Spinal cord (tissue), 10 donors: ENCODE data around the gene PDS5A. TPM values are rescaled to one million over a fixed set of nuclear protein-coding genes. Genes with fewer than 3 reads are reported as not detected.
"Not testable (repeated sequence)": the region's sequence is repeated elsewhere in the genome, so short reads cannot be mapped to it uniquely, and the experiment has no call there.

Experiments
- DNase-seq, 6 donors: peaks; one replicate each; pipeline versions ENCODE4 v3.0.0 to v3.0.0-alpha.2; 2013 to 2015; ENCODE audit warnings: low spot score in 6 of 6, low read depth in 4 of 6
- H3K27ac ChIP-seq: one replicate; pipeline ENCODE4 v1.5.1; 2013; ENCODE audit warnings: low read depth, low read length, control low read depth
- H3K27me3 ChIP-seq: one replicate; pipeline ENCODE4 v1.6.1; 2013; ENCODE audit warnings: low read length; ENCODE audit not compliant: control insufficient read depth, insufficient read depth
- H3K36me3 ChIP-seq: one replicate; pipeline ENCODE4 v1.6.1; 2013; ENCODE audit warnings: low read length; ENCODE audit not compliant: control insufficient read depth, insufficient read depth
- H3K4me1 ChIP-seq: one replicate; pipeline ENCODE4 v1.6.1; 2013; ENCODE audit warnings: low read length; ENCODE audit not compliant: control insufficient read depth, insufficient read depth
- H3K4me3 ChIP-seq: one replicate; pipeline ENCODE4 v1.5.1; 2013; ENCODE audit warnings: low read depth, low read length, control low read depth
- H3K9me3 ChIP-seq: one replicate; pipeline ENCODE4 v1.6.1; 2013; ENCODE audit warnings: low read length; ENCODE audit not compliant: control insufficient read depth, insufficient read depth
- WGBS: methylation state at CpG from one replicate; pipeline ENCODE4 v1.1.5; 2013; ENCODE audit warnings: missing lambda C conversion rate; ENCODE audit not compliant: insufficient coverage; 5-methylcytosine and 5-hydroxymethylcytosine counted together
- polyA plus RNA-seq, 2 donors: library from polyadenylated mRNA; unstranded; fragments of 120-200 nt; gene quantifications; one replicate each; pipeline ENCODE4 v1.2.1, GENCODE V29; 2013; ENCODE audit not compliant: insufficient read length in 2 of 2
- total RNA-seq, 2 donors: library from RNA; depleted of rRNA in 1 of 2; stranded (reverse); fragments of 120-200 nt in 1 of 2; fragments of >200 nt in 1 of 2; gene quantifications; one replicate each; pipeline versions ENCODE4 v1.2.3 to v1.2.4, GENCODE V29; 2013 to 2014
- donor health status: healthy.

The PDS5A gene
- total and polyA plus RNA-seq, 4 donors, result 34.8 to 94.5 (median 43.7) TPM

DNA sequence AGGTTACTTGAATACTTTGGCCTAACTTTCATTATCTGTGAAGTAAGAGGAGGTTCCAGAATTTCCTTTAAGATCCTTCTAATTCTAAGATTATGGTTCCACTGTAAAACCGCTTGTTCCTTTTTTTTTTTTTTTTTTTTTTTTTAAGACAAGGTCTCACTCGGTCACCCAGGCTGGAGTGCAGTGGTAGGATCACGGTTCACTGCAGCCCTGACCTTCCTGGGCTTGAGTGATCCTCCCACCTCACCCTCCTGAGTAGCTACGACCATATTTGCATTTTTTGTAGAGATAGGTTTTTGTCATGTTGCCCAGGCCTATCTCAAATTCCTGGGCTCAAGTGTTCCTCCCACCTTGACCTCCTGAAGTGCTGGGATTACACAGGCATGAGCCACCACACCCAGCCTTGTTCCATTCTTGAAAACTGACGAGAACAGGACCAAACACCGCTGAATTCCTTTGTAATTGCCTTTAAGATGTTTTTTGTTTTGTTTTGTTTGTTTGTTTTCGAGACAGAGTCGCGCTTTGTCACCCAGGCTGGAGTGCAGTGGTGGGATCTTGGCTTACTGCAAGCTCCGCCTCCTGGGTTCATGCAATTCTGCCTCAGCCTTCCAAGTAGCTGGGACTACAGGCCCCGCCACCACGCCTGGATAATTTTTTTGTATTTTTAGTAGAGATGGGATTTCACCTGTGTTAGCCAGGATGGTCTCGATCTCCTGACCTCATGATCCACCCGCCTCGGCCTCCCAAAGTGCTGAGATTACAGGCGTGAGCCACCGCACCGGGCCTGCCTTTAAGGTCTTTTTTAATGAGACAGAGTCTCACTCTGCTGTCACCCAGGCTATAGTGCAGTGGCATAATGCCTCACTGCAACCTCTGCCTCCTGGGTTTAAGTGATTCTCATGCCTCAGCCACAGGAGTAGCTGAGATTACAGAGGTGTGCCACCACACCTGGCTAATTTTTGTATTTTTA is 6.8 kb downstream of the PDS5A start:
- Histone ChIP-seq H3K9me3 (no peaks in the 10 kb centered on the region), H3K27ac (no peak overlapping the region), H3K27me3 (no peaks in the 10 kb centered on the region), H3K4me3 (no peak overlapping the region), H3K36me3 (peaks cover 18% of the 10 kb centered on the region), H3K4me1 (no peaks in the 10 kb centered on the region)
- WGBS, result 95% methylated on average over 13 of the region's 18 CpGs
- no peak for DNase-seq

DNA sequence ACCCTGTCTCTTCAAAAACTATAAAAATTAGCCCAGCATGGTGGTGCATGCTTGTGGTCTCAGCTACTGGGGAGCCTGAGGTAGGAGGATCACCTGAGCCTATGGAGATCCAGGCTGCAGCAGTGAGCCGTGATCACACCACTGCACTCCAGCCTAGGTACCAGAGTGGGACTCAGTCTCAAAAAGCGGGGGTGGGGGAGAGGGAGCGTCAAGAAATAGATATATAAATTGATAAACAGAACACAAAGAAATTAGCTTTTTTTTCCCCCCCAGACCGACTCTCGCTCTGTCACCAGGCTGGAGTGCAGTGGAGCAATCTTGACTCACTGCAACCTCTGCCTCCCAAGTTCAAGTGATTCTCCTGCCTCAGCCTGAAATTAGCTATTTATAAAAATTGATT is 14.1 kb downstream of the PDS5A start:
- H3K27me3 ChIP-seq, result no peaks in the 10 kb centered on the region
- 83% methylated on average over 1 of the region's 5 CpGs for WGBS
- no peaks in the 10 kb centered on the region for H3K9me3 ChIP-seq
- H3K27ac ChIP-seq, result no peak overlapping the region
- peaks cover 7% of the 10 kb centered on the region for H3K4me1 ChIP-seq
- peaks cover 6% of the 10 kb centered on the region for H3K36me3 ChIP-seq
- no peak overlapping the region for H3K4me3 ChIP-seq
- DNase-seq, result no peak

DNA sequence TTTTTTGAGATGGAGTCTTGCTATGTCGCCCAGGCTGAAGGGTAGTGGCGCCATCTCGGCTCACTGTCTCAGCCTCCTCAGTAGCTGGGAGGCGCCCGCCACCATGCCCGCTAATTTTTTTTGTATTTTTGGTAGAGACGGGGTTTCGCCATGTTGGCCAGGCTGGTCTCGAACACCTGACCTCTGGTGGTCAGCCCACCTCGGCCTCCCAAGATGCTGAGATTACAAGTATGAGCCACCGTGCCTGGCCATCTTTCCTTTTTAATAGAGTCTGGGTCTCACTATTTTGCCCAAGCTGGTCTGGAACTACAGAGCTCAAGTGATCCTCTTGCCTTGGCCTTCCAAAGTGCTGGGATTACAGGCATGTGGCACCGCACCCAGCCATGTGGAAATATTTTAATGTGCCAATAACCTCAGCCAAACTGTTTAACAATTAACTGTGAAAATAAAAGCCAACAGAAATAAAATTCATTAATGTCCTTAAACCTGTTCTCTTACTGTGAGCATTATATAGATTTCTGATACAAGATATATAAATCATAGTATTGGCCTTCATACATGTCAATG is 16.3 kb downstream of the PDS5A start:
- 97% methylated on average over 11 of the region's 12 CpGs for WGBS
- no peaks in the 10 kb centered on the region for H3K9me3 ChIP-seq
- H3K27ac ChIP-seq, result no peak overlapping the region
- H3K36me3 ChIP-seq, result peaks cover 6% of the 10 kb centered on the region
- no peak for DNase-seq
- peaks cover 7% of the 10 kb centered on the region for H3K4me1 ChIP-seq
- no peaks in the 10 kb centered on the region for H3K27me3 ChIP-seq
- no peak overlapping the region for H3K4me3 ChIP-seq

DNA sequence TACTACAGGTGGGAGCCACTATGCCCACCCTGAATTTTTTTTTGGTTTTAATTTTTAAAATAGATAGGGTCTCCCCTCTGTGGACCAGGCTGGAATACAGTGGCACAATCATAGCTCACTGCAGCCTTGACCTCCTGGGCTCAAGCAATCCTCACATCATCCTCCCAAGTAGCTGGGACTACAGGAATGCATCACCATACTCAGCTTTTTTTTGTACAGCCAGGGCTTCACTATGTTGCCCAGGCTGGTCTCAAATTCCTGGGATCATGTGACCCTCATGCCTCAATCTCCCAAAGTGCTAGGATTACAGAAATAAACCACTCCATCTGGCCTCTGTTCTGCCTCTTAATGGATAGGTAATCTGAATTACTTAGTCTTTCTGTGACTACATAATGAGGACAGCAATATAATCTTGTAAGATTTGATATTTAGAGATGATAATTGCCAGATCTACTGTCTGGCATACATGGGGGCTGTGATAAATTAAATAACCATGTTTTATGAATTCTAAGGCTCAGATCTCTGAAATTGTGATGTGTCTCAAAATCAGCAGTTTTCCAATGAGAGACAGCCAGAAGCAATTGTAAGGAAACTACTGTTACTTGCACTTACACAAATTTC is 26.7 kb downstream of the PDS5A start:
- H3K27ac ChIP-seq, result no peak overlapping the region
- DNase-seq, result no peak
- no peaks in the 10 kb centered on the region for H3K27me3 ChIP-seq
- no peaks in the 10 kb centered on the region for H3K36me3 ChIP-seq
- H3K4me3 ChIP-seq, result no peak overlapping the region
- no peaks in the 10 kb centered on the region for H3K9me3 ChIP-seq
- H3K4me1 ChIP-seq, result no peaks in the 10 kb centered on the region

DNA sequence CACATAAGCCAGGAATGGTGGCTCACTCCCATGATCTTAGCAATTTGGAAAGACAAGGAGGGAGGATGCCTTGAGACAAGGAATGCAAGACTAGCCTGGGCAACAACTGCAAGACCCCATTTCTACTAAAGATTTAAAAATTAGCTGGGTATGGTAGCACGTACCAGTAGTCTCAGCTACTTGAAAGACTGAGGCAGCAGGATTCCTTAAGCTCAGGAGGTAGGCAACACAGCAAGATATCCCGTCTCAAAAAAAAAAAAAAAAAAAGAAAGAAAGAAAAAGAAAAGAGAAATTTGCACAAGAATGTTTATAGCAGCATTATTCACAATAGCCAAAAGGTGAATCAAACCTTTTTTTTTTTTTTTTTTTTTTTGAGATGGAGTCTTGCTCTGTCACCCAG is 29.7 kb downstream of the PDS5A start:
- Histone ChIP-seq H3K27ac (no peak overlapping the region), H3K36me3 (no peaks in the 10 kb centered on the region), H3K9me3 (no peaks in the 10 kb centered on the region), H3K27me3 (no peaks in the 10 kb centered on the region), H3K4me3 (no peak overlapping the region), H3K4me1 (peaks cover 3% of the 10 kb centered on the region)
- WGBS, result no CpG with 5 or more reads among the region's 2 CpGs
- DNase-seq, result no peak

DNA sequence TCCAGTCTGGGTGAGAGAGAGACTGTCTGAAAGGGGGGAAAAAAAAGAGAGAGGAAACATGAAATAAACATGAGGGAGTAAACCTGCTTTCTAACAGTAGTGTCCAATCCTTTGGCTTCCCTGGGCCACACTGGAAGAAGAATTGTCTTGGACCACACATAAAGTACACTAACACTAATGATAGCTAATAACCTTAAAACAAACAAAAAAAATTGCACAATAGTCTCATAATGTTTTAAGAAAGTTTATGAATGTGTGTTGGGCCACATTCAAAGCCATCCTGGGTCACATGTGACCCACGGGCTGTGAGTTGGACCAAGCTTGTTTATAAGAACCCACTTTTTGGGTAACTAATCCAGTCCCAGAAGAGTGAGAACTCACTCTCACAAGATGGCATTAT is 30.3 kb downstream of the PDS5A start:
- no peaks in the 10 kb centered on the region for H3K9me3 ChIP-seq
- no peak overlapping the region for H3K4me3 ChIP-seq
- H3K27ac ChIP-seq, result no peak overlapping the region
- H3K36me3 ChIP-seq, result no peaks in the 10 kb centered on the region
- no peaks in the 10 kb centered on the region for H3K27me3 ChIP-seq
- peaks cover 3% of the 10 kb centered on the region for H3K4me1 ChIP-seq
- WGBS, result 56% methylated on average over 1 of the region's 1 CpG
- DNase-seq, result no peak

DNA sequence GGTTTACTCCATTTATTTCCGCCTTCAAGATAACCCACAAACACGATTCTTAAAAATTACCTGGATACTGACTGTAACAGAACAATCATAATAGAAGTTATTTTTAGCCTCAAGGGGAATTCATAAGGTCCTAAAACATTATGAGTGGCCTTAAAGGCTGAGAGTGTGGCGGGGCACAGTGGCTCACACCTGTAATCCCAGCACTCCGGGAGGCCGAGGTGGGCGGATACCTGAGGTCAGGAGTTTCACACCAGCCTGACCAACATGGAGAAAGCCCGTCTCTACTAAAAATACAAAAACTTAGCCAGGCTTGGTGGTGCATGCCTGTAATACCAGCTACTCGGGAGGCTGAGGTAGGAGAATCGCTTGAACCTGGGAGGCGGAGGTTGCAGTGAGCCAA is 33.5 kb downstream of the PDS5A start:
- not testable (repeated sequence) for H3K27me3 ChIP-seq, H3K27ac ChIP-seq, H3K36me3 ChIP-seq, DNase-seq, H3K4me1 ChIP-seq, H3K9me3 ChIP-seq, H3K4me3 ChIP-seq
- WGBS, result 100% methylated on average over 4 of the region's 10 CpGs

DNA sequence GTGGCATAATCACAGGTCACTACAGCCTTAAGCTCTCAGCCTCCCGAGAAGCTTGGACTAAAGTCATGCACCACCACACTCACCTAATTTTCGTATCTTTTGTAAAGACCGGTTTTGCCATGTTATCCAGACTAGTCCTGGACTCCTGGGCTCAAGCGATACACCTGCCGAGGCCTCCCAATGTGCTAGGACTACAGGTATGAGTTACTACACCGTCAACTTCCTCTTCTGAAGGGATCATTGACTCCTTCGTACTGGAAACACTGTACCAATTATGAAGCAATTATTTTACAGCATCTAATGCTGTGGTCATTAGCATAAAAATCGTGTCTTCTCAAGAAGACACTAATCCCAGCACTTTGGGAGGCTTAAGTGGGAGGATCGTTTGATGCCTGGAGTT is 35.2 kb downstream of the PDS5A start:
- 98% methylated on average over 5 of the region's 9 CpGs for WGBS
- no peaks in the 10 kb centered on the region for H3K27me3 ChIP-seq
- H3K9me3 ChIP-seq, result no peaks in the 10 kb centered on the region
- H3K4me3 ChIP-seq, result no peak overlapping the region
- H3K27ac ChIP-seq, result no peak overlapping the region
- peaks cover 2% of the 10 kb centered on the region for H3K36me3 ChIP-seq
- no peak for DNase-seq
- H3K4me1 ChIP-seq, result peaks cover 3% of the 10 kb centered on the region

DNA sequence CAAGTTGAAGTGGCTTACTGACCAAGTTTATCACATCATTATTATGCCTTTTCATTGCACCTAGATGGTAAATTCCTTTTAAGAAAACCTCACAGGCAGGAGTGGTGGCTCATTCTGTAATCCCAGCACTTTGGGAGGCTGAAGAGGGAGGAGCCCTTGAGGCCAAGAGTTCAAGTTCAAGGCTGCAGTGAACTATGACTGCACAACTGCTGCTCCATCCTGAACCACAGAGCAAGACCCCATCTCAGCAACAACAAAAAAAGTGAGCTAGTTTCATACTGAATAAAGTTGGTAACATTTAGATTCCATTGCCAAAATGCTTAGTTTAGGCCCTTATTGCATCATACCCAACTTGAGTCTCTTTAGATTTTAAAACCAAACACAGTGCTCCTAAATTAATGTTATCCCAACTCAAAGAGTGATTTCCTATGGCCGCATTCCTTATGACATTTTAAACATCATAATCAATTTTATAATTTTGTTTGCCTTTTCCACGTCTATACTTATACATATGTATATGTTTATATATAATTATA is 36.0 kb downstream of the PDS5A start:
- Histone ChIP-seq H3K9me3 (no peaks in the 10 kb centered on the region), H3K27ac (no peak overlapping the region), H3K4me1 (peaks cover 3% of the 10 kb centered on the region), H3K4me3 (no peak overlapping the region), H3K36me3 (peaks cover 2% of the 10 kb centered on the region), H3K27me3 (no peaks in the 10 kb centered on the region)
- DNase-seq, result no peak
- WGBS, result no CpG with 5 or more reads among the region's 2 CpGs
